H9 (cell line): Measurements from ENCODE around the gene MAPK8IP2. TPM values are rescaled to one million over a fixed set of nuclear protein-coding genes. Genes with fewer than 3 reads are reported as not detected.

ENCODE experiments used
- DNase-seq: peaks from one replicate; pipeline ENCODE4 v3.0.0-alpha.2; 2017
- H2AFZ ChIP-seq: one replicate; pipeline ENCODE4 v1.6.1; 2013; ENCODE audit warnings: mild to moderate bottlenecking, low read length, control low read depth, moderate library complexity
- H2AK5ac ChIP-seq: 2 replicates; pipeline ENCODE4 v1.6.1; 2013; ENCODE audit warnings: low read length, control low read depth, mixed read lengths; ENCODE audit not compliant: insufficient read length
- H2BK120ac ChIP-seq: one replicate; pipeline ENCODE4 v1.6.1; 2013; ENCODE audit warnings: low read depth, mild to moderate bottlenecking, low read length, control low read depth, inconsistent platforms; ENCODE audit not compliant: poor library complexity, severe bottlenecking
- H2BK12ac ChIP-seq: 2 replicates; pipeline ENCODE4 v1.6.1; 2013; ENCODE audit warnings: low read length, control low read depth, mixed read lengths, low read depth; ENCODE audit not compliant: insufficient read length
- H2BK15ac ChIP-seq: 2 replicates; pipeline ENCODE4 v1.6.1; 2013; ENCODE audit warnings: low read depth, low read length, control low read depth
- H2BK20ac ChIP-seq: one replicate; pipeline ENCODE4 v1.6.1; 2013; ENCODE audit warnings: low read depth, mild to moderate bottlenecking, low read length, control low read depth, inconsistent platforms; ENCODE audit not compliant: poor library complexity, severe bottlenecking
- H2BK5ac ChIP-seq: 2 replicates; pipeline ENCODE4 v1.6.1; 2013; ENCODE audit warnings: low read length, control low read depth, mixed read lengths; ENCODE audit not compliant: insufficient read length
- H3K14ac ChIP-seq: 2 replicates; pipeline ENCODE4 v1.6.1; 2013; ENCODE audit warnings: low read length, control low read depth; ENCODE audit not compliant: insufficient read depth
- H3K18ac ChIP-seq: 2 replicates; pipeline ENCODE4 v1.6.1; 2013; ENCODE audit warnings: low read depth, mild to moderate bottlenecking, mixed read lengths, low read length, control low read depth; ENCODE audit not compliant: insufficient read length
- H3K23ac ChIP-seq: 2 replicates; pipeline ENCODE4 v1.6.1; 2013; ENCODE audit warnings: low read length, control low read depth, mixed read lengths, low read depth; ENCODE audit not compliant: insufficient read length
- H3K23me2 ChIP-seq: 2 replicates; pipeline ENCODE4 v1.6.1; 2013; ENCODE audit warnings: low read depth, mild to moderate bottlenecking, mixed read lengths, low read length, control low read depth; ENCODE audit not compliant: insufficient read length, poor library complexity, severe bottlenecking
- H3K27ac ChIP-seq: 2 replicates; pipeline ENCODE4 v1.5.1; 2013; ENCODE audit warnings: low read length, control low read depth, mixed read lengths, low read depth; ENCODE audit not compliant: insufficient read length
- H3K27me3 ChIP-seq: 2 replicates; pipeline ENCODE4 v1.6.1; 2013; ENCODE audit warnings: low read length, control low read depth, inconsistent platforms; ENCODE audit not compliant: insufficient read depth
- H3K4ac ChIP-seq: 2 replicates; pipeline ENCODE4 v1.6.1; 2013; ENCODE audit warnings: low read depth, mild to moderate bottlenecking, control low read depth, inconsistent platforms, low read length, moderate library complexity
- H3K4me1 ChIP-seq: 2 replicates; pipeline ENCODE4 v1.6.1; 2013; ENCODE audit warnings: low read length, control low read depth, inconsistent platforms; ENCODE audit not compliant: insufficient read depth
- H3K4me2 ChIP-seq: 2 replicates; pipeline ENCODE4 v1.6.1; 2013; ENCODE audit warnings: low read length, control low read depth, mixed read lengths; ENCODE audit not compliant: insufficient read length, insufficient read depth
- H3K56ac ChIP-seq: 2 replicates; pipeline ENCODE4 v1.6.1; 2013; ENCODE audit warnings: low read depth, mild to moderate bottlenecking, mixed read lengths, low read length, control low read depth; ENCODE audit not compliant: insufficient read length
- H3K79me1 ChIP-seq: 2 replicates; pipeline ENCODE4 v1.6.1; 2013; ENCODE audit warnings: low read depth, mild to moderate bottlenecking, moderate library complexity, low read length, control low read depth, inconsistent platforms; ENCODE audit not compliant: insufficient read depth, poor library complexity, severe bottlenecking
- H3K79me2 ChIP-seq: 2 replicates; pipeline ENCODE4 v1.6.1; 2013; ENCODE audit warnings: low read length, control low read depth, inconsistent platforms; ENCODE audit not compliant: insufficient read depth
- H3K9ac ChIP-seq: 2 replicates; pipeline ENCODE4 v1.6.1; 2013; ENCODE audit warnings: low read length, control low read depth, mixed read lengths; ENCODE audit not compliant: insufficient read length; ENCODE audit errors: extremely low read depth
- H3K9me3 ChIP-seq: one replicate; pipeline ENCODE4 v1.6.1; 2013; ENCODE audit warnings: low read depth, low read length, inconsistent platforms; ENCODE audit not compliant: control insufficient read depth
- H3T11ph ChIP-seq: one replicate; pipeline ENCODE4 v1.6.1; 2013; ENCODE audit warnings: mild to moderate bottlenecking, low read length, control low read depth, inconsistent platforms
- H4K20me1 ChIP-seq: one replicate; pipeline ENCODE4 v1.6.1; 2013; ENCODE audit not compliant: control insufficient read depth, insufficient read length, insufficient read depth
- H4K5ac ChIP-seq: 2 replicates; pipeline ENCODE4 v1.6.1; 2013; ENCODE audit warnings: low read depth, mild to moderate bottlenecking, mixed read lengths, low read length, control low read depth; ENCODE audit not compliant: insufficient read length
- H4K8ac ChIP-seq: replicated peaks from 2 replicates; pipeline ENCODE4 v1.6.1; 2013; ENCODE audit warnings: low read length, control low read depth, mixed read lengths, low read depth; ENCODE audit not compliant: insufficient read length
- H4K91ac ChIP-seq: 2 replicates; pipeline ENCODE4 v1.6.1; 2013; ENCODE audit warnings: low read depth, mild to moderate bottlenecking, moderate library complexity, mixed read lengths, low read length, control low read depth; ENCODE audit not compliant: insufficient read length
- H3K27ac Mint-ChIP-seq, 3 experiments: 2 replicates in 2 of 3; 3 replicates in 1 of 3; pipeline ENCODE4 v1.8.0; 2020 to 2021; ENCODE audit warnings: mixed read lengths in 3 of 3, mild to moderate bottlenecking in 1 of 3, moderate library complexity in 1 of 3
- H3K27me3 Mint-ChIP-seq: 2 replicates; pipeline ENCODE4 v1.8.0; 2021; ENCODE audit warnings: low read depth, mild to moderate bottlenecking, moderate library complexity, mixed read lengths
- H3K36me3 Mint-ChIP-seq, 3 experiments: 2 replicates in 2 of 3; 3 replicates in 1 of 3; pipeline ENCODE4 v1.8.0; 2020 to 2021; ENCODE audit warnings: low read depth in 3 of 3, mixed read lengths in 3 of 3; ENCODE audit not compliant: insufficient read depth in 1 of 3
- H3K4me1 Mint-ChIP-seq, 2 experiments: 2 replicates each; pipeline ENCODE4 v1.8.0; 2020; ENCODE audit warnings: mixed read lengths in 2 of 2
- H3K4me3 Mint-ChIP-seq, 2 experiments: 2 replicates in 1 of 2; 3 replicates in 1 of 2; pipeline ENCODE4 v1.8.0; 2020 to 2021; ENCODE audit warnings: mild to moderate bottlenecking in 2 of 2, mixed read lengths in 2 of 2, moderate library complexity in 1 of 2
- H3K9me3 Mint-ChIP-seq, 2 experiments: 2 replicates in 1 of 2; 3 replicates in 1 of 2; pipeline ENCODE4 v1.8.0; 2020; ENCODE audit warnings: mild to moderate bottlenecking in 2 of 2, mixed read lengths in 2 of 2, moderate library complexity in 1 of 2
- CTCF ChIP-seq: fragments of 200-600 bp; sonication (generic); conservative IDR thresholded peaks from 3 replicates; pipeline ENCODE4 v1.8.0; 2021; ENCODE audit warnings: antibody characterized with exemption, mild to moderate bottlenecking
- WGBS: extraction: QIAGEN DNeasy Blood & Tissue Kit; methylation state at CpG from one replicate; pipeline ENCODE4 v1.1.7; 2013; ENCODE audit warnings: missing lambda C conversion rate, low lambda C conversion rate, mixed read lengths; ENCODE audit not compliant: insufficient read length; ENCODE audit errors: extremely low coverage; 5-methylcytosine and 5-hydroxymethylcytosine counted together
- total RNA-seq: library from RNA; stranded (reverse); gene quantifications from 2 replicates; pipeline ENCODE4 v1.2.1, GENCODE V29; 2021

The MAPK8IP2 gene
- total RNA-seq, 1 experiment from 2014 or later: 5.7 TPM

GRCh38 chr22:50610041-50610451 is 9.5 kb downstream of the MAPK8IP2 start:
- no peak overlapping the region for H3K27ac ChIP-seq

More at GRCh38 chr22:50610041-50610451, 9.5 kb downstream of the MAPK8IP2 start:
- H2BK15ac ChIP-seq: no peak overlapping the region
- no peaks in the 10 kb centered on the region for H3K79me2 ChIP-seq
- H2BK20ac ChIP-seq: no peak overlapping the region
- H3K23ac ChIP-seq: no peak overlapping the region
- H3K27ac Mint-ChIP-seq: no peak overlapping the region
- no peak overlapping the region for H3K4me2 ChIP-seq
- no peak overlapping the region for H3K4ac ChIP-seq
- no peak overlapping the region for H2AFZ ChIP-seq
- WGBS: no CpG with 5 or more reads among the region's 11 CpGs
- H3K9me3 Mint-ChIP-seq: peaks cover 0 to 3% of the 10 kb centered on the region in 2 experiments; a peak in 1 of 5 replicates
- no peak overlapping the region for H4K8ac ChIP-seq
- H3T11ph ChIP-seq: no peak overlapping the region
- no peaks in the 10 kb centered on the region; a peak in 2 of 7 replicates for H3K36me3 Mint-ChIP-seq
- peaks cover 41% of the 10 kb centered on the region for H3K27me3 Mint-ChIP-seq
- H2BK12ac ChIP-seq: no peak overlapping the region
- H3K79me1 ChIP-seq: no peaks in the 10 kb centered on the region
- no peak overlapping the region for H3K4me3 Mint-ChIP-seq
- H3K14ac ChIP-seq: no peak overlapping the region
- no peaks in the 10 kb centered on the region for H4K20me1 ChIP-seq
- H3K9ac ChIP-seq: no peak overlapping the region
- peaks cover 3% of the 10 kb centered on the region; the same call in 1 of the 2 replicates for H3K4me1 ChIP-seq
- no peak for DNase-seq
- H2BK5ac ChIP-seq: no peak overlapping the region
- peak overlapping the region; percentile 11 for H3K18ac ChIP-seq
- peaks cover 5% of the 10 kb centered on the region for H3K23me2 ChIP-seq
- no peak overlapping the region for H4K5ac ChIP-seq
- H3K27me3 ChIP-seq: no peaks in the 10 kb centered on the region
- H3K4me1 Mint-ChIP-seq: peaks cover 10 to 16% of the 10 kb centered on the region in 2 experiments
- H2AK5ac ChIP-seq: no peak overlapping the region
- H4K91ac ChIP-seq: no peak overlapping the region
- no peak for TF ChIP-seq CTCF
- no peak overlapping the region for H3K56ac ChIP-seq
- H2BK120ac ChIP-seq: no peak overlapping the region
- no peaks in the 10 kb centered on the region for H3K9me3 ChIP-seq
